Psoas muscle (tissue), 8 donors: ENCODE results near the gene MAPKAPK3. TPM values are rescaled to one million over a fixed set of nuclear protein-coding genes. Genes with fewer than 3 reads are reported as not detected.

Source experiments
- ATAC-seq, 4 donors: fragments of 200-7000 bp; cut with Tn5 transposase; one replicate each; pipeline ENCODE4 v1.9.1; 2020; ENCODE audit warnings: moderate library complexity in 3 of 4, mild to moderate bottlenecking in 2 of 4
- DNase-seq, 2 donors: peaks; one replicate each; pipeline ENCODE4 v3.0.0-alpha.2; 2020
- H3K27ac ChIP-seq: fragments of 200-600 bp; one replicate; pipeline ENCODE4 v1.8.0; 2022
- H3K27me3 ChIP-seq, 3 donors: fragments of 200-600 bp in 1 of 3; one replicate each; pipeline versions ENCODE4 v1.6.1 to v1.8.0; 2013 to 2022; ENCODE audit warnings: low read length in 2 of 3, mild to moderate bottlenecking in 2 of 3, moderate library complexity in 1 of 3; ENCODE audit not compliant: insufficient read depth in 3 of 3
- H3K36me3 ChIP-seq, 2 donors: fragments of 200-600 bp in 1 of 2; one replicate each; pipeline versions ENCODE4 v1.6.1 to v1.8.0; 2013 to 2022; ENCODE audit warnings: low read depth in 1 of 2, mild to moderate bottlenecking in 1 of 2, moderate library complexity in 1 of 2; ENCODE audit not compliant: insufficient read depth in 1 of 2
- H3K4me1 ChIP-seq: fragments of 200-600 bp; one replicate; pipeline ENCODE4 v1.8.0; 2022
- H3K4me3 ChIP-seq: fragments of 200-600 bp; one replicate; pipeline ENCODE4 v1.8.0; 2022; ENCODE audit warnings: mild to moderate bottlenecking
- H3K9me3 ChIP-seq: fragments of 200-600 bp; one replicate; pipeline ENCODE4 v1.8.0; 2022
- WGBS, 3 donors: extraction: QIAGEN DNeasy Blood & Tissue Kit; methylation state at CpG; one replicate each; pipeline versions ENCODE4 v1.1.6 to v1.1.7; 2013; 5-methylcytosine and 5-hydroxymethylcytosine counted together
- intact Hi-C, 2 donors: fragments of 100-400 bp; cut with DNase I; formaldehyde crosslinking; loops; one replicate each; pipeline versions ENCODE4 v1.11.0 to v1.14.2; 2022
- polyA plus RNA-seq, 3 donors: library from polyadenylated mRNA; stranded (reverse); fragments of 200-250 nt; gene quantifications; one replicate each; pipeline ENCODE4 v1.2.3, GENCODE V29; 2013
- total RNA-seq, 4 donors: library from RNA; stranded (reverse); fragmentation: NEBNext Ultra II Directional in 2 of 4; extraction: Animal tissue kit (Norgen Biotek cat#: 25700) in 2 of 4; gene quantifications; one replicate each; pipeline versions ENCODE4 v1.2.1 to v1.2.4, GENCODE V29; 2021 to 2023
- TF ChIP-seq, protein P1 (sequence below): fragments of 200-600 bp; IDR thresholded peaks from one replicate; pipeline ENCODE4 v1.8.0; 2022; ENCODE audit warnings: antibody characterized with exemption
- donor health status: healthy with polysubstance abuse.
- donor health status: DM: no; HTN: no; CAD: no; lungs with moderate emphysema.
- donor health status: Bipolar disorder and iron deficiency.
- donor health status: healthy.
- donor health status: DM: yes; HTN: yes; CAD: no.
- donor health status: DM: no; HTN: no; CAD: no.
- donor health status: DM: no; HTN: no; CAD: no.
- donor health status: DM: yes; HTN: yes; CAD: no.

The MAPKAPK3 gene
- total and polyA plus RNA-seq, 7 donors, result 88.2 to 409 (median 249) TPM

DNA sequence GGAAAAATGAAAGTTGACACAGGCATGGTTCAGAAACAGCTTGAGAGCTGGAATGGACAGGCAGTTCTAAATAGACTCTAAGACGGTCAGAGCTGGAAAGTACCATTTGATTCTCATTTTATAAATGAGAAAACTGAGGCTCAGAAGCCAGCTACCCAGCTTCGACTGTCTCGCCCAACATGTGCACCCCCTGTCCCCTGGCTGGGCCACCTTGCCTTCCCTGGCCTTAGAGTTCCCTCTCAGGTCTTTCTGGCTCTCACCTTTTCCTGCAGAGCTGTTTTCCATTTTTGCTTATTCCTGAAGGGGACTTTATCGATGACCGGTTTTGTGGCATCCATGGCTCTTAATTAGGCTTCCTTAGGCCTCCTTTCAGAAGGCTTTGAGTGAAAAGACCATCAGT, 40.5 kb downstream of the MAPKAPK3 start:
- DNase-seq (peak in 1 of 2 donors; percentile 4), ATAC-seq (no peak)
- no peak overlapping the region for H3K27ac ChIP-seq
- TF ChIP-seq, protein P1, sequence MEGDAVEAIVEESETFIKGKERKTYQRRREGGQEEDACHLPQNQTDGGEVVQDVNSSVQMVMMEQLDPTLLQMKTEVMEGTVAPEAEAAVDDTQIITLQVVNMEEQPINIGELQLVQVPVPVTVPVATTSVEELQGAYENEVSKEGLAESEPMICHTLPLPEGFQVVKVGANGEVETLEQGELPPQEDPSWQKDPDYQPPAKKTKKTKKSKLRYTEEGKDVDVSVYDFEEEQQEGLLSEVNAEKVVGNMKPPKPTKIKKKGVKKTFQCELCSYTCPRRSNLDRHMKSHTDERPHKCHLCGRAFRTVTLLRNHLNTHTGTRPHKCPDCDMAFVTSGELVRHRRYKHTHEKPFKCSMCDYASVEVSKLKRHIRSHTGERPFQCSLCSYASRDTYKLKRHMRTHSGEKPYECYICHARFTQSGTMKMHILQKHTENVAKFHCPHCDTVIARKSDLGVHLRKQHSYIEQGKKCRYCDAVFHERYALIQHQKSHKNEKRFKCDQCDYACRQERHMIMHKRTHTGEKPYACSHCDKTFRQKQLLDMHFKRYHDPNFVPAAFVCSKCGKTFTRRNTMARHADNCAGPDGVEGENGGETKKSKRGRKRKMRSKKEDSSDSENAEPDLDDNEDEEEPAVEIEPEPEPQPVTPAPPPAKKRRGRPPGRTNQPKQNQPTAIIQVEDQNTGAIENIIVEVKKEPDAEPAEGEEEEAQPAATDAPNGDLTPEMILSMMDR, result no peak
- intact Hi-C loops, result loop anchor here in 1 of 2 donors (5.0 kb wide), 1 partner anchor 90 kb away; the partner anchor contains the start of genes C3orf18 and HEMK1
- no peaks in the 10 kb centered on the region for H3K9me3 ChIP-seq
- WGBS, 3 donors, result 84 to 86% (median 85%) methylated on average over 5 of the region's 5 CpGs
- H3K4me1 ChIP-seq, result no peaks in the 10 kb centered on the region
- no peaks in the 10 kb centered on the region for H3K27me3 ChIP-seq
- H3K36me3 ChIP-seq, result no peaks in the 10 kb centered on the region
- no peak overlapping the region for H3K4me3 ChIP-seq

DNA sequence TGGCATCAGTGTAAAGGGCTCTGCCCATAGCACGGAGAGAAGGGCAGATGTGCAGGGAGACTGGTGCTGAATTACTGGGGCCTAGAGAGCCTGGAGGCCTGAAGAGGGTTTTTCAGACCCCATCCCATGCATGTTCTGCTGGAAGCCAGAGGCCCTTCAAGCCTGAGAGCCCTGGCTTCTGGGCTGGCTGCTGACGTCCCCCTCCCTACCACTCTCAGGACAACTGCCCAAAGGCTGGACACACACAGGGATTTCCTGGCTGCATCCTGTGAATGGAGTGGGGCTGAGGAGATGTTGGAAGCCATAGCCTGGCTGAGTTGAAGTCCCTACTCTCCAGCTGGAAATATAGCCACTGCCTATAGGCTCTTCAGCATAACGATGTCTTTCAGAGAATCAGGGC, 40.9 kb downstream of the MAPKAPK3 start:
- intact Hi-C loops, result loop anchor here in 1 of 2 donors (5.0 kb wide), 1 partner anchor 91 kb away; the partner anchor contains the start of genes C3orf18 and HEMK1
- no peak overlapping the region for H3K4me3 ChIP-seq
- no peak overlapping the region for H3K27ac ChIP-seq
- TF ChIP-seq, protein P1, result no peak
- H3K27me3 ChIP-seq, result no peaks in the 10 kb centered on the region
- H3K9me3 ChIP-seq, result no peaks in the 10 kb centered on the region
- ATAC-seq (no peak), DNase-seq (peak in 1 of 2 donors; percentile 34)
- H3K36me3 ChIP-seq, result no peaks in the 10 kb centered on the region
- 75 to 87% (median 86%) methylated on average over 3 of the region's 3 CpGs for WGBS, 3 donors
- H3K4me1 ChIP-seq, result no peaks in the 10 kb centered on the region

DNA sequence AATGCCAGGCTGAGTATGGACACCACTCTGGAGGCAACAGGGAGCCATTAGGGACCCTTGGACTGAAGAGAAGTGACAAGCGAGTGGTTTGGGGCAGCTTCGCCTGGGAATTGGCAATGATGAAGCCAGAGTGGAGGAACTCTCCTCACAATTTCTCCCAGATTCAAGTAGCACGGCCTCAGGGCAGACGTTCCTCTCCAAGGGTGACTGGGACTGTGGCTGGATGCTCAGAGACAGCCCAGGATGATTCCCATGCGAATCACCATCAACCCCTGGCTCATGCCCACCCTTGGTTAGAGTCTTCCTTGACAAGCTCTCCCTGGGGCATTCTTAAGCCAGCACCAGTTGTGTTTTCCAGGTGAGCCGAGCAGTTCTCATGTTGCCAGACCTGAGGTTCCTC, 41.5 kb downstream of the MAPKAPK3 start:
- ATAC-seq (no peak), DNase-seq (peak in 1 of 2 donors; percentile 11)
- Histone ChIP-seq H3K4me3 (no peak overlapping the region), H3K9me3 (no peaks in the 10 kb centered on the region), H3K27me3 (no peaks in the 10 kb centered on the region), H3K27ac (no peak overlapping the region), H3K4me1 (no peaks in the 10 kb centered on the region), H3K36me3 (no peaks in the 10 kb centered on the region)
- intact Hi-C loops, result loop anchor here in 1 of 2 donors (5.0 kb wide), 1 partner anchor 91 kb away; the partner anchor contains the start of genes C3orf18 and HEMK1
- WGBS, 3 donors, result 91 to 93% (median 92%) methylated on average over 6 of the region's 6 CpGs
- TF ChIP-seq, protein P1, result no peak

DNA sequence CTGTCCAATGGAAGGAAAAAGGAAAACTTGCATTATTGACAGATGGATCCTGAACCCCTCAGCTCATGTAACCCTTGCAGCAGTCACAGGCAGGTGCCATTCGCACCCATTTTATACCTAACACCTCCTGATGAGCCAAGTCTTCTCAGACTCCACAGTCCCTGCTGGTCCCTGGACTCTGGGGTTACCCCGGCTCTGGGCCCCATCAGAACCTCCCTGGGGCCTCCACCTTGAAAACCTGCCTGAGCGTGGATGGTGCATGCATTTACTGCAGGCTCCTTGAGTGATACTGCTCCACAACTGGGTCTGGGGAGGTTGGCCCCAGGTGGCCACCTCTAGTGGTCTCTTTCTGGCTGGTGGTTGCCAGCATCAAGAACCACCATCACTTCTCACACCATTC, 41.9 kb downstream of the MAPKAPK3 start:
- 68 to 96% (median 89%) methylated on average over 3 of the region's 3 CpGs for WGBS, 3 donors
- ATAC-seq (no peak), DNase-seq (peak in 1 of 2 donors; percentile 25)
- H3K27ac ChIP-seq, result no peak overlapping the region
- TF ChIP-seq, protein P1, result no peak
- H3K4me1 ChIP-seq, result no peaks in the 10 kb centered on the region
- no peaks in the 10 kb centered on the region for H3K27me3 ChIP-seq
- no peak overlapping the region for H3K4me3 ChIP-seq
- H3K36me3 ChIP-seq, result no peaks in the 10 kb centered on the region
- no peaks in the 10 kb centered on the region for H3K9me3 ChIP-seq
- intact Hi-C loops, result loop anchor here in 1 of 2 donors (5.0 kb wide), 1 partner anchor 92 kb away; the partner anchor contains the start of genes C3orf18 and HEMK1

DNA sequence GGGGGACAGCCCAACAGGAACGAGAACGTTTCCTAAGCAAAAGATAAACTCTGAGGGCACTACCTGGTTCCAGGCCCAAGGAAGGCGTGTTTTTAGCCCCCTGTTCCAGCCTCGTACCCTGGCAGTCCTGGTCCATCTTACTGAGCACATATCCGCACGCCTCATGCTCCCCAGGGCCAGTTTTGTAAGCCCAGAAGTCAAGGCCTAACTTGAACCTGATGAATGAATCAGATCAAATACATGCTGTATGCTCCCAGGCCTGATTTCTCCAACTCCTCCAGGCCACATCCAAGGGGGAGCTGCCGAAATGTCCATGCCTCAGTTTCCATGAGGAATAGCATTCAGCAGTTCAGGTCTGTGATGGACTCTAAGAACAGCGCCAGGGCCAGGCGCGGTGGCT, 43.4 kb downstream of the MAPKAPK3 start:
- H3K4me1 ChIP-seq, result no peaks in the 10 kb centered on the region
- DNase-seq (peak in 1 of 2 donors; percentile 20), ATAC-seq (no peak)
- no peak overlapping the region for H3K4me3 ChIP-seq
- no peaks in the 10 kb centered on the region for H3K9me3 ChIP-seq
- WGBS, 3 donors, result 94 to 97% (median 95%) methylated on average over 10 of the region's 10 CpGs
- no peaks in the 10 kb centered on the region for H3K27me3 ChIP-seq
- no peaks in the 10 kb centered on the region for H3K36me3 ChIP-seq
- TF ChIP-seq, protein P1, result no peak
- H3K27ac ChIP-seq, result no peak overlapping the region
- intact Hi-C loops, result no loop called here
